GM06990 (cell line): ENCODE measurements around the gene PLXND1.

Experiments used
- DNase-seq: peaks from one replicate; pipeline ENCODE4 v3.0.0-alpha.2; 2011; ENCODE audit not compliant: insufficient read length; ENCODE audit errors: extremely low read depth
- H3K27me3 ChIP-seq: replicated peaks from 2 replicates; pipeline ENCODE4 v1.6.0; 2011; ENCODE audit warnings: low read length; ENCODE audit not compliant: control insufficient read depth, insufficient read depth
- H3K36me3 ChIP-seq: 2 replicates; pipeline ENCODE4 v1.5.1; 2011; ENCODE audit warnings: low read length; ENCODE audit not compliant: control insufficient read depth, insufficient read depth
- H3K4me3 ChIP-seq: replicated peaks from 2 replicates; pipeline ENCODE4 v1.5.1; 2011; ENCODE audit warnings: low read depth, mild to moderate bottlenecking, control low read depth, low read length
- CTCF ChIP-seq: IDR thresholded peaks from 2 replicates; pipeline ENCODE4 v1.5.1; 2011; ENCODE audit warnings: low read length, control low read depth, mild to moderate bottlenecking, inconsistent platforms; ENCODE audit not compliant: insufficient read depth, poor library complexity, severe bottlenecking

PLXND1 gene

GRCh38 chr3:129553171-129553570, 53.3 kb downstream of the PLXND1 start:
- no peak for DNase-seq
- no peak for TF ChIP-seq CTCF
- H3K4me3 ChIP-seq = no peak overlapping the region
- no peaks in the 10 kb centered on the region; the same call in none of the 2 replicates for H3K27me3 ChIP-seq
- no peaks in the 10 kb centered on the region for H3K36me3 ChIP-seq

GRCh38 chr3:129552287-129553050, 54.0 kb downstream of the PLXND1 start:
- Histone ChIP-seq H3K36me3 (no peaks in the 10 kb centered on the region), H3K27me3 (no peaks in the 10 kb centered on the region; the same call in none of the 2 replicates), H3K4me3 (no peak overlapping the region)
- no peak for DNase-seq
- TF ChIP-seq CTCF = no peak

DNA sequence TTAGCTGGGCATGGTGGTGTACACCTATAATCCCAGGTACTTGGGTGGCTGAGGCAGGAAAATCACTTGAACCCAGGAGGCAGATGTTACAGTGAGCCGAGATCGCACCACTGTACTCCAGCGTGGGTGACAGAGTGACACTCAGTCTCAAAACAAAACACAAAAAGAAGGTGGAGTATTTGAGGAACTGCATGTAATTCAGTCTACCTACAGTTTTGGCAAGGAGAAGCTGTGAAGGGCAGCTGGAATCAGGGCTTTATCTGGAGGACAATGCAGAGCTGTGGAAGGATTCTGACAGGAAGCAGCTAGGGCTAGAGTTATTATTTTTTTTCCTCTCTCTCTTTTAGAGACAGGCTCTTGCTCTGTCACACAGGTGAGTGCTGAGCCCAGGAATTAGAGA, 56.7 kb downstream of the PLXND1 start:
- no peak for TF ChIP-seq CTCF
- no peak overlapping the region for H3K4me3 ChIP-seq
- H3K27me3 ChIP-seq = no peaks in the 10 kb centered on the region; the same call in none of the 2 replicates
- no peak for DNase-seq
- no peaks in the 10 kb centered on the region for H3K36me3 ChIP-seq

DNA sequence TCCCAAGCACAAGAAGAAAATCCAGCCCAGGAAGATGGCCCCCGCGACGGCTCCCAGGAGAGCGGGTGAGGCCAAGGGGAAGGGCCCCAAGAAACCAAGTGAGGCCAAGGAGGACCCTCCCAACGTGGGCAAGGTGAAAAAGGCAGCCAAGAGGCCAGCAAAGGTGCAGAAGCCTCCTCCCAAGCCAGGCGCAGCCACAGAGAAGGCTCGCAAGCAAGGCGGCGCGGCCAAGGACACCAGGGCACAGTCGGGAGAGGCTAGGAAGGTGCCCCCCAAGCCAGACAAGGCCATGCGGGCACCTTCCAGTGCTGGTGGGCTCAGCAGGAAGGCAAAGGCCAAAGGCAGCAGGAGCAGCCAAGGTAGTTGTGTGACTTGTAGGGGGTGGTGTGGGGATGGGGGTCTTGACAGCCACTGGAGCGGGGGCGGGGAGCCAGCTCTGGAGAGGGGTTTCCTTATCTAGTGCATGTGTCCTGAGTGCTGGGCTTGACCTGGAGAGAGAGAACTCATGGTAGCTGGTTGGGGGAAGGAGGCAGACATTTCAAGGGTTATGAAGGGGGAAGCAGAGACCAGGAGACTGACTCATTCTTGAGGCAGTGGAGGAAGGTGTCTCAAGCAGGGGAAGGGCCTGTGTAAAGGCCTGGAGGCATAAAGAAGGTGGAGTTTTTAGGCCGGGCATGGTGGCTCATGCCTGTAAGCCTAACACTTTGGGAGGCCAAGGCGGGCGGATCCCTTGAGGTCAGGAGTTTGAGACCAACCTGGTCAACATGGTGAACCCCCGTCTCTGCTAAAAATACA, 57.3 kb downstream of the PLXND1 start:
- TF ChIP-seq CTCF = no peak
- Histone ChIP-seq H3K27me3 (no peaks in the 10 kb centered on the region; the same call in none of the 2 replicates), H3K4me3 (no peak overlapping the region), H3K36me3 (no peaks in the 10 kb centered on the region)
- no peak for DNase-seq

DNA sequence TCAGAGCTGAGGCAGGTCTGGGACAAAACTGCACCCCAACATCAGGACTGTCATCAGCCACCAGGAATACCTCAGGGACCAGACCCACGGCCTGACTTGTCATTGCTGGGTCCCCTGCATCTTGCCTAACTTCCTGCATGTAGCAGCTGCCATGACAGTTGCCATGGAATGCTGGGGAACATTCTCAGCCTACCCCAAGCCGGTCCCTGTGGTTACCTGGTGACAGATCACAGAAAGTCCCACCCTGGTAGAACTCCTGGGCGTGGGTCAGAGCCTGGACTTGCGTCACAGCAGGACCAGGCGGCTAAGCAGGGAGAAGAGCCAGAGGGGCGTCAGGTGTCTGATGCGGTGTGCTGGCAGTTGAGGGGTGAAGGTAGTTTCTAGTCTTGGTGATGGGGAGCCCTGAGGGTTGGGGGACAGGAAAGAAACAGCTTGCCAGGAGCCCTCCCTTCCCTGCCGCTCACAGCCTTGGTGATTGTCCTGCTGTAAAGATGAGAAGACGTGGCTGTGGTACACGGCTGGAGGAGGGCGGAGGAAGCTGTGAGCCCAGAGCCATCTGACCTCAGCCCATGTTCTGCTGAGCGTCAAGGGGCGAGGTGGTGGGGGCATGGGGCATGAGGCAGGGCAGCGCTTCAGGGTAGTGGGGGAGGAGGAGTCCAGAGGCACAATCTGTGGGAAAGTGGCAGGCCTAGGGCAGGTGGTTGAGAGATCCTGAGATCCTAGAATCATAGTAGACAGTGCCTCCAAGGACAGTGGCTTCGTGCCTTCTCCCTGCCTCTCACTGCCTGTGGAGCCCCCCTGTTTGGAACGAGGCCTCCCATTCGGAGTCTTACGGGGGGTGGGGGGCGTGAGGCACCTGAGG, 58.1 kb downstream of the PLXND1 start:
- H3K4me3 ChIP-seq = no peak overlapping the region
- TF ChIP-seq CTCF = no peak

More for the DNA sequence above, 58.1 kb downstream of the PLXND1 start:
- DNase-seq = no peak
- Histone ChIP-seq H3K27me3 (no peaks in the 10 kb centered on the region; the same call in none of the 2 replicates), H3K36me3 (no peaks in the 10 kb centered on the region)
